ENCODE measurements around the gene ANKRD60.

ANKRD60 gene

GRCh38 chr20:58218665-58219341 is 9.7 kb downstream of the ANKRD60 start:
- DNase-seq = no peak

GRCh38 chr20:58216334-58216733 is 12.1 kb downstream of the ANKRD60 start:
- DNase-seq = no peak

- DNase-seq = no peak
These were observed 13.3 kb downstream of the ANKRD60 start for GRCh38 chr20:58215116-58215515.

- DNase-seq = no peak
These were observed 14.1 kb downstream of the ANKRD60 start for GRCh38 chr20:58214310-58214709.

GRCh38 chr20:58213716-58214115 is 14.7 kb downstream of the ANKRD60 start:
- DNase-seq = no peak

GRCh38 chr20:58213121-58213520 is 15.3 kb downstream of the ANKRD60 start:
- no peak for DNase-seq

GRCh38 chr20:58212636-58213035 is 15.8 kb downstream of the ANKRD60 start:
- no peak for DNase-seq

- no peak for DNase-seq
These were observed 18.1 kb downstream of the ANKRD60 start for GRCh38 chr20:58210398-58210747.

GRCh38 chr20:58209652-58210397 is 18.6 kb downstream of the ANKRD60 start:
- no peak for DNase-seq

- DNase-seq = no peak
These were observed 19.5 kb downstream of the ANKRD60 start for GRCh38 chr20:58208944-58209343.

GRCh38 chr20:58205850-58206249 is 22.6 kb downstream of the ANKRD60 start:
- DNase-seq = no peak

- DNase-seq = no peak
These were observed 26.4 kb downstream of the ANKRD60 start for GRCh38 chr20:58202044-58202443.

GRCh38 chr20:58201616-58202015 is 26.8 kb downstream of the ANKRD60 start:
- no peak for DNase-seq

GRCh38 chr20:58199469-58199868 is 29.0 kb downstream of the ANKRD60 start:
- DNase-seq = no peak

- DNase-seq = no peak
These were observed 29.5 kb downstream of the ANKRD60 start for GRCh38 chr20:58198901-58199355.

- no peak for DNase-seq
These were observed 30.1 kb downstream of the ANKRD60 start for GRCh38 chr20:58198384-58198783.

- DNase-seq = no peak
These were observed 31.3 kb downstream of the ANKRD60 start for GRCh38 chr20:58197185-58197469.

GRCh38 chr20:58196402-58197184 is 31.9 kb downstream of the ANKRD60 start:
- no peak for DNase-seq

- DNase-seq = no peak
These were observed 33.4 kb downstream of the ANKRD60 start for GRCh38 chr20:58195047-58195446.

- no peak for DNase-seq
These were observed 34.2 kb downstream of the ANKRD60 start for GRCh38 chr20:58194175-58194791.

- DNase-seq = no peak
These were observed 35.9 kb downstream of the ANKRD60 start for GRCh38 chr20:58192567-58192966.

- DNase-seq = no peak
These were observed 36.4 kb downstream of the ANKRD60 start for GRCh38 chr20:58192065-58192464.

GRCh38 chr20:58188527-58188926 is 39.9 kb downstream of the ANKRD60 start:
- DNase-seq = no peak

- DNase-seq = no peak
These were observed 43.5 kb downstream of the ANKRD60 start for GRCh38 chr20:58184984-58185383.
